HG02885 (cell line): Measurements from ENCODE around the gene TCF19.

ENCODE experiments used
- ATAC-seq: cut with Tn5 transposase; IDR thresholded peaks from one replicate; pipeline ENCODE4 v1.9.1; 2021; ENCODE audit warnings: mild to moderate bottlenecking; ENCODE audit not compliant: unreplicated experiment, poor library complexity

The TCF19 gene

DNA sequence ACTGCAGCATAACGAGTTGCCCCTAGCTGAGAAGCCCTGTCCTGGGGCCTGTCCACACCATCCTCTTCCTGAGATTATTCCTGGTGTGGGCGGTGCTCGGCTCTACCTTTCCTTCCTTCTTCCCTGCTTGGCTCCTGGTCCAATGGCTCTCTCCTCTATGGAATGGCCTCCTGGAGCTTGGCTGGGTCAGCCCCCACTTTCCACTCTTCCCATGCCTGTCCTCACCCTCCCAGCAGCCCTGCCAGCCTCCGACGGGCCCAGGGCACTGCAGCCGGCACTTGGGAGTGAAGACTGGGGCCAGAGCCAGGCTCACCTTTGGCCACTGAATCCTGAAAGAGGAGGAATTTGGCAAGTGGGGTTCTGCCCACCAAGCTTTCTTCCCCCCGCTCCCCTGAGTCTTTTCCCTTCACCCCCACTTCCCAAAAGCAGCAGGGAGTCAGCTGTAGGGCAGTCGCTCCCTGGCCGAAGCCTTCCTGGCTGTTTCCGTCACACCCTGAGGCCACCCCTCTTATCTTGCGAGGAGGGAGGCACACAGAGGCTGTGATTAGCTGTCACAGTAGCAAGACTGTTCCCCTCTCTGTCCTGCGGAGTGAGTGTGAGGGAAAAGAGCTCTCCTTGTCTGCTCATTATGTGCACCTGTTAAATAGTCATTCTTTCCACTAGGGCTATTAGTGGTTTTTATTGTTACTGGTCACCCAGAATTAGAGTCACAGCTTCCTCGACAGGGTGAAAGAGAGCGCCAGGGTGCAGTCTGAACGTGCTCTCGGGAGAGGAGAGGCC lies 31.8 kb upstream of the TCF19 start:
- no peak for ATAC-seq

DNA sequence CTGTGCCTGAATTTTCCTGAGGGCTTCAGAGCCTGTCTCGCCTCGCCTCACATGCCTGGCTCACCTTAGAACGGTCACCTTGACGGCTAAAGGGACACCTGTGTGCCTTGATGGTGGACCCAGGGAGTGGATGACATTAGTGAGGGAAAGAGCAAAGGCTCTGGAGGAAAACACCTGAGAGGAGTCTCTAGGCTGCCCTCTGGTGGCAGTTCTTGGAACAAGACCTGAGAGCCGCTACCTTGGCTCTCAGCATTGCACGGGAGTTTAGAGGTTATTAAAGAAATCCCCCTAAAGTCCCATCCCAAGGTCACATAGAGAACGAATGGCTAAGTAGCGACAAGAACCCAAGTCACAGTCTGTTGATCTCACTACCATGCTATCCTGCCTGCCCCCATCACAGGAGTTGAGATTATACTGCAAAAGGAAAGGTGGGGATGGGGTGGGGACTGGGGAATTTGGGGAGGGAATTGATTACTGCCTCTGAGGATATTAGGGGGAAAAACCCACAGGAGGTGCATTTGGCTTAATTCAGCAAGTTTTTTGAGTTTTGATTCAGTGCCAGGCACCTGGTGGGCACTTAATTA lies 30.2 kb upstream of the TCF19 start:
- ATAC-seq, result no peak

DNA sequence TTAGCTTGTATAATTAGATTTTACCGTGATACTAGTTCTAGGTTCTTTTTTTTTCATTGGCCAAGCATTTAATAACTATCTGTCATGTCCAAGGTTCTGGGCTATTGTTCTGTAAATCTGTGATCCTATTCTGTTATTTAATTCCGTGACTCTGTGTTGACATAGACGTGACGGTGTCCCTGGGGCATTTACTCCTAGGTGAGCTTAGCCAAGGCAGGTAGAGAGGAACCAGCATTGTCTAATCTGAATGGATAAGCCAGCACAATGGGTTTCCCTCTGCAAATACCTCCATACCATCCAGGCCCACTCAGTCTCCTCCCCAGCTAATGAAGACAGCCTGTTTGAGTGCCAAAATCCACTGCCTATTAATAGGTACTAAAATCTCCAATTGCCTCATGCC lies 29.3 kb upstream of the TCF19 start:
- ATAC-seq, result no peak

DNA sequence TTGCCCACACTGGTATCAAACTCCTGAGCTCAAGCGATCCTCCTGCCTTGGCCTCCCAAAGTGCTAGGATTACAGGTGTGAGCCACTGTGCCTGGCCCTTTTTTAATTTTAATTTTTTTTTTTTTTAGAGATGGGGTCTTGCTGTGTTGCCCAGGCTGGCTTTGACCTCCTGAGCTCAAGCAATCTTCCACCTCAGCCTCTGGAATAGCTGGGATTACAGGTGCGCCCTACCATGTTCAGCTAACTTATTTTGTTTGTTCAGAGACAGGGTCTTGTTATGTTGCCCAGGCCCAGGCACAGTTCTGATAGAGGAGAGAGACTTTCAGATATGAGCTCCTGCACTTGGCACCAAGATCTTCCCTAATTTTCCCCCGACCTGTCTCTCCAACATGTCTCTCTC lies 27.6 kb upstream of the TCF19 start:
- no peak for ATAC-seq

DNA sequence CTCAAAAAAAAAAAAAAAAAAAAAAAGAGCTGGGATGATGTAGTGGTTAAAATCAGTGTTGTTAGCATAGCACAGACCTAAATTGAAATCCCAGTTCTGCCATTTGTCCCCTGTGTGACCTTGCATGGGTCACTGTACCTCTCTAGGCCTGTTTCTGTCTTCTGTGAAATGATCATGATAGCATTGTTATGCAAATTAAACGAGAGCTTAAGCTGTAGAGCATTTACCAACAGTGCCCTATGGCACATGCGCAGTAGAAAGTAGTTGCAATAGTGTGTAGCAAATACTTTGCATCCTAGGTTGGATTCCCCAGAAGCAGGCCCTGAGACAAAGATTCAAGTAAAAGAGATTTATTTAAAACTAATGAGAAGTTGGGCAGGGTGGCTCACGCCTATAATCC lies 26.8 kb upstream of the TCF19 start:
- no peak for ATAC-seq

DNA sequence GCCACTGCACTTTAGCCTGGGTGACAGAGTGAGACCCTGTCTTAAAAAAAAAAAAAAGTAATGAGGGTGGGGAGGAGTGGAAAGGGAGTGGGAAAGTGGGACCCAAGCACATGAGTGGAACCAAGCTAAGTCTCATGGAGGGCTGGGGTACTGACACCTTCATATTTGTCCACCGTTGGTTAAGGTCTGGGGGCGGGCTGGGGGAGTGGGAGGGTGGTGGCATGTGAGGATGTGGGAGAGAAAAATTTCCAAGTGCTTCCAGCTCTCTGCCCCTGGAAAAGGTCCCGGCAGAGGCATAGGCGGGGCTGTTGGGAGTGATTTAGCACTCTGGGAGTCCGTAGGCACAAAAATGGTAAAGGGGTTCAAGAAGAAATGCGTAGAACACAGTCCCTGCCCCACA lies 25.6 kb upstream of the TCF19 start:
- ATAC-seq, result no peak

DNA sequence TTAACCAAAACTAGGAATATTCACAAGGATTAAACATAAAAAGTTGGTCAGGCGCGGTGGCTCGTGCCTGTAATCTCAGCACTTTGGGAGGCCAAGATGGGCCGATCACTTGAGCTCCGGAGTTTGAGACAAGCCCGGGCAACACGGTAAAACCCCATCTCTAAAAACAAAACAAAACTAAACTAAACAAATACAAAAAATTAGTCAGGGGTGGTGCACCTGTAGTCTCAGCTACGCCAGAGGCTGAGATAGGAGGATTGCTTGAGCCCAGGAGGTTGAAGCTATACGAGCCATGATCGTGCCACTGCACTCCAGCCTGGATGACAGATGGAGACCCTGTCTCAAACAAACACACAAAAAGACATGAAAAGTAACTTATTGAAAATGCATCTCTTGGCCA lies 22.7 kb upstream of the TCF19 start:
- no peak for ATAC-seq

DNA sequence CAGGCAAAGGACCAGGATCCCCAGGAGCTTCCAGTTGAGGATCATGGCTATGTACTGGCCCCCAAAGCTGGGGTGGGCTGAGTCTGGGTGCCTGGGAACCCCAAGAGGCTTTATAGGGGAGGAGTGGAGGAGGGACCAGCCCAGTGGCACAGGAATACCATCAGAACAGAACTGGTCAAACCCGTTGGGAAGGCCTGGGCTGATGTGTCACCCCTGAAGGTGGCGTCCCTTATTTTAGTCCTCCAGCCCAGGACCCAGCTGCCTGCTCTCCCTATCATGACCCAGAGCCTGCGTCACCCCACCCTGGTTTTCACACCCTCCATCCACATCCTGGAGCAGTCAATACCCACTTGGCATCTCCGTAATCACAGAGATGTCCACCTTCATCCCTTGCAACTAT lies 19.4 kb upstream of the TCF19 start, which contains the start of gene PSORS1C2:
Gene PSORS1C2, minus strand, starts transcription at position 85 of the 400 bp plus-strand sequence. Its CDS starts 40 bp downstream, at position 45.
- no peak for ATAC-seq

DNA sequence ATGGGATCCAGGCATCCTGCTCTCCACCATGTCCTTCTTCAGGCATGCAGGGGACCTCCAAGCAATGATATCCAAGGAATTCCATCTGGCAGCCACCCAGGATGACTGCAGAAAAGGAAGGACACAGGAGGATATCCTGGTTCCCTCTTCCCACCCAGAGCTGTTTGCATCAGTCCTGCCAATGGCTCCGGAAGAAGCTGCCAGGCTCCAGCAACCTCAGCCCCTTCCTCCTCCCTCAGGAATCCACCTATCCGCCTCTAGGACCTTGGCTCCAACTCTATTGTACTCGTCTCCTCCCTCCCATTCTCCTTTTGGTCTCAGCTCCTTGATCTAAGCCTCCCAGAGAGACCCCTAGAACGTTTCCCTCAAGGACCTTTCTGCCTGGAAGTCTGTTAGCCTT lies 18.8 kb upstream of the TCF19 start:
- ATAC-seq, result no peak

DNA sequence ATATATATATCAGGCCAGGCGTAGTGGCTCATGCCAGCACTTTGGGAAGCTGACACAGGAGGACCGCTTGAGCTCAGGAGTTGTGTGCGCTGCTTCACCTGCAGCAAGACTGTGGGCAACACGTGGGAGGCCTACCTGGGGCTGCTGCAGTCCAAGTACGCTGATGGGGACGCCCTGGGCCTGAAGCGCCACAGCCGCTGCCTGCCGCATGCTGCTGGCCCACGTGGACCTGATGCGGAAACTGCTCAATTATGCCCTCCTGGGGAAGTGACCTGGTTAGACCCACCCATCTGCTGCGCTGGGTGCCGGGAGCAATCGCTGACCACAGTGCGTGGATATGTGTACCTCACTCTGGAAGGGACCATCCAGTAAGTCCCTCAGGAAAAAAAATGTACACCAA lies 17.7 kb upstream of the TCF19 start:
- no peak for ATAC-seq

DNA sequence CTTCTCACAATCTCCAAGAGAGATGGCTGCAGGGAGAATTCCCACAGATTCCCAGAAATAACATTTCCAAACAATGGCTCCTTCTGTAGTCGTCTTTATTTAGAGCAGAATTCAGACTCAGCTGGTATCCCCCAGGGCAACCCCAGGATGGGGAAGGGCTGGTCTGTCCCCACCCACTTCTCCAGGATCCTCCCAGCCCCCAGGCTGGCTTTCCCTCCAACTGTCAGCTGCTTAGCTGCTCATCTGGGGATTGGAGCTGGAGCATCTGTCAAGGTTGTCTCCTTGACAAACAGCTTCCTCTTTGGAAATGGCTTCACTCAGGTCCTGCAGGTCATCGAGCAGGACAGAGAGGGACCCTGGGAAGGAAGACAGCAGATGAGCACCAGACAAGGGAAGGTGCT lies 16.0 kb upstream of the TCF19 start:
- no peak for ATAC-seq

DNA sequence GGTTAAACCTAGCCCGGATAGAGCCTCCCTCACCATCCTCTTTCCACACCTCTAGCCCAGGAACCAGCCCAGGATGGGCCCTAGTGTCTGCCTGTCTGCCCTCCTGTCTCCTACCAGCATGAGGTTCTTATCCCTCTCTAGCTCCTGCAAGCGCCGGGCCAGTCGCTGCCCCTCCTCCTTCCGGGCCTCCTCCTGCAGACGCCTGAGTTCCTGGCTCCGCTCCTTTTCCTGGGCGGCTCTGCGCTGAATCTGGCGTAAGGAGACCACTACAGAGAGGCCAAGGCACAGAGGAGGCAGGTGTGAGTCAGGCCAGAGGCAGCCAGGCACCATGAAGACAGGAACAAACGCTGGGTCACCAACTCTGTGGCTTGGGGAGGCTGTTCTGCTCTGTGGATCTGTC lies 15.2 kb upstream of the TCF19 start:
- no peak for ATAC-seq

DNA sequence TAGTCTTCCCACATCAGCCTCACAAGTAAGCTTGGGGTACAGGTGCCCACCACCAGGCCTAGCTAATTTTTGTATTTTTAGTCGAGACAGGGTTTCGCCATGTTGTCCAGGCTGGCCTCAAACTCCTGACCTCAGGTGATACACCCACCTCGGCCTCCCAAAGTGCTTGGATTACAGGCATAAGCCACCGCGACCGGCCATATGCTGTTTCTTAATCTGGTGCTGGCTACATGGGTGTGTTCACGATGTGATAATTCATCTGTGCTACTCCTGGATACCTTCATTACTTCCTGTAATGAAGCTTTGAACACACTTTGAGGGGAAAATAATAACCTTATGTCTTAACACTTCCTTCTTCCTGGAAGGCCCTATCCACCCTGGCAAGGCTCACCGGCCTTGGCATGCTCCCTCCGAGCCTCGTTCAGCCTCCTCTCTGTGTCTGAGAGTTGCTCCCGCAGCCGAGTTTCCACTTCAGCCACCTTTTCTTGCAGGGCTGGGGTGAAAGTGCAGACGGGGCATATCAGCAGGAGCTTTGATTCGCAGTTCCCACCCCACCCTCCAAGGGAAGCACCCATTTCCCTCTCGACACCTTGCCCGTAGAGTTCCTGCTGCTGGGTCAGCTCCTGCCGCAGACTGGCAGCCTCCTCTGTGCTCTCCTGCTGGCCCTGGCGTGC lies 14.0 kb upstream of the TCF19 start:
- ATAC-seq, result no peak

DNA sequence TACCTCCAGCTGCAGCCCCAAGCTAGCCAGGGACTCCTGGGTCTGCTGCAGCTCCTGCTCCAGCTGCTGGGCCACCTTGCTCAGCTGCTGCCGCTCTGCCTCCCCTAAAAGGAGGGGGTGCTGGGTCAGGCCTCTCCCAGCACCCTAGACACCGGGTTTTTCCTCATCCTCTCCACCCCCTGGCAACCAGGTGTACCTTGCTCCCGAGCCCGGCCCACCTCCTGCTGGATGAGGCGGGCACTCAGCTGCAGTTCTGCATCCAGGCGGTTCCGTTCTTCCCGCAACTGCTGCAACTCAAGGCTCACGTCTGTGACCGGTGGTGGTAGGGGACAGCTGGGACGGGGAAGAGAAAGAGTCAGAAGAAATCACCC lies 13.4 kb upstream of the TCF19 start:
- ATAC-seq, result no peak

DNA sequence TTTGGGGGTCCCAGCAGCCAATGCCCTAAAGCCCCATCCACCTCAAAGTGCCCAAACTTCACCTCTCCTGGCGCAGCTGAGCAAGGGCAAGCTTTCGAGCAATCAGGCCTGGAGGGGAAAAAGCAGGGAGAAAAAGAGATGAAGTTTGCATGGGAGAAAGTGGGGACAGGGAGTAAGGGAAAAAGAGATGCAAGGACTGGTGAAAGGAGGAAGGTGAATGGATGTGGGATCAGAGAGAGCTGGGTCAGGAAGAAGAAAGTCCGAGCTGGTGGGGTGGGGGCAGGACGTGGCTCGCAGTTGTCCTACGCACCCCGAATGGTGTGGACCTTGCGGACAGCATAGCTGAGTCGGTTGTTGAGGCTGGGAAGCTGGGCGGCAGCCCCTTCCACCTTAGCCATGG lies 13.0 kb upstream of the TCF19 start:
- no peak for ATAC-seq

DNA sequence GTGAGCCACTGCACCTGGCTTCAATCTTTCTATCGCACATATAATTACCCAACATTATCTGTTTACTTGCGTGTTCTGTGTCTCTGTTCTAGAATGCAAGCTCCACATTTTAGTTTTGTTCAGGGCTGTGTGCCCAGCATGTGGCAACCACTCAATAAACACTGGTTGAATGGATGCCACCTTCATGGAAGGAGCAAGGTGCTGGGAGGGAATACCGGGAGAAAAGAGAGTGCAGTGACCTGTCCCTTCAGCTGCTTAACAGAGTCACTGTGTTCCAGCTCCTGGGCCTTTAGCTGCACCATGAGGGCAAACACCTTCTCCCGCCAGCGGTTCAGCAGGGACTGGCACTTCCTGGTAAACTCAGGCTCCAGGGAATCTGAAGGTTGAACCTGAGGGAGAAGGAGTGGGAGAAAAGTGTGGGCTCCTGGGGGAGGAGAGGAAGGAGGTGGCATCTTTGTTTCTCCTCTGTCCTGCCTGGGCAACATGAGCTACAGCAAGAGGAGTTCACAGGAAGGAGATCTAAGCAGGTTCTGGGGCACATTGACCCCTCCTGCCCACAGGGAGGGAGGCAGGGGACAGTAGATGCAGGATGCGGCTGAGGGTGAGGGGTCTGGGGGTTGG lies 8.5 kb upstream of the TCF19 start:
- ATAC-seq, result no peak

DNA sequence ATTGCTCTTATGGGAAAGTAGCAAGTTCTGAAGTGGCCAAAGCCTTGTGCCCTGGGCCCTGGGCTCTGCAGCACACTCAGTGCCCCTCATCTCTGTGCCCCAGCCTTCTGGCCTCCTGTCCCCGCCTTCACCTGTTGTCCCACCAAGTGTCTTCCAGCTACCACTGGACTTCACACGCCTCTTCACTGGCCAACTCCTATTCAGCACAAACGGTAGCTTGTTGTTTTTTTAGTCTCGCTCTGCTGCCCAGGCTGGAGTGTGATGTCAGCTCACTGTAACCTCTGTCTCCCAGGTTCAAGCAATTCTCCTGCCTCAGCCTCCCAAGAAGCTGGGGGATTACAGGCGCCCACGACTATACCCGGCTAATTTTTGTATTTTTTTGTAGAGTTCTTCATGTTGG lies 5.6 kb upstream of the TCF19 start:
- ATAC-seq, result no peak

DNA sequence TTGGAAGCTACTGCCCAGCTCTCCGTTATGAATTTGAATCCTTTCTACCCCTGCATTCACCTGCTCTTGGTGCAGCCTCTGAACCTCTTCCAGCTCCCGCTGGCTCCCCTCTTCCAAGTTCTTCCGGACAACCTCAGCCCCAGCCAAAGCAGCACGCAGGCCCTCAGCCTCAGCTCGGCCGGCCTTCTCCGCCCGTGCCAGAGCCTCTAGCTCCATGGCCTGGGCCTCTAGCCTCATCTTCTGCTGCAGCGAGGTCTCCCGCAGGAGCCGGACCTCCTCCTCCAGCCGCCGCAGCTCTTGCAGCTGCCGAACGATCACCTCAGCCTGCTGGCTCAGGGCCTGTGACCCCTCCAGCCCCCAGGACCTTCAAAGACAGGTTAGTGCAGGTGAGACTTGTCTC lies 4.0 kb upstream of the TCF19 start:
- ATAC-seq, result no peak

DNA sequence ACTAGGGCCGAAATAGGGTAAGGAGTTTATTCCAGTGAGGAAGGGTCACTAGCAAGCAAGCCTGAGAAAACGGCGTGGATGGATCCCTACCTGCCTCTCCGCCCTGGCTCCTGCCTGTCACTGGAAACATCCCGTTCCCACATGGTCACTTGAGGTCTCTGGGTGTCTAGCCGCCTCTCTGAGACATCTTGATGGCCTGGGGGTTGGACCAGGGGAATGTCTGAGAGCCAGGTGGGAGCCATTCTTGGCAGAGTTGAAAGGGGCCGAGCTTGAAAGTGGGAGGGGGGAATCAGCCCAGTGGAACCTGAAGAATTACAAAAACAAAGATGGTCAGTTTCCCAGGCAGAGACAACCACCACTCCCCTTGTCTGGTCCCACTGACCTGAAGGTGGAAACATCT lies 1.7 kb upstream of the TCF19 start:
- no peak for ATAC-seq

DNA sequence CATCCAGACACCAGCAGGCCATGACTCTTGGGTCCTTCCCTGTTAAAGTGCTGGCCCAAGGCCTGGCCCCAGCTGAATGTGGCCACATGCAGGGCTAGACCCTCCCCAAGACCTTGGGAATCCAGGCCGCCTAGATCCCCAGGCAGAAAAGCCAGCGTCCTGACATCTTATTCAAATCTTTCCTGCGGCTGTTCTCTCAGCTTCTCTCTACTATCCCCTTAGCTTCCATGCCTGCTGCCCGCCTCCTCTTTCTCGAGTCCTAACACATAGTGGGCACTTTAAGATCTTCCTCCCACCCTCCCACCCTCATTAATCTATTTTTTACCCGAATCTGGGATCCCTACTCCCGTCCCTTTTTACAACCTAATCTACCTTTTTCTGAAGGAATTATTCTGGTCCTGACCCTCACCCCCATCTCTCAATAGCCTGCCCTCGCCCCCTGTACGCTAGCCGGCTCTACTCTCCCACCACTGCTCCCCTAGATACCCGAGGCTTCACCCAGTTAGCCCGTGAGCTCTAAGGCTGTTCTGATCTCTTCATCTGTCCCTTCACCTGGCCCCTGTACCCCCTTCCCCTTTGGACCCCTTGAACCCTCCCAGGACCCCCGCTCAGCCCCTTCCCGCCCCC lies 763 bp upstream of the TCF19 start, which contains the start of gene CCHCR1:
Gene CCHCR1, minus strand, starts transcription at position 290 of the 627 bp plus-strand sequence. Its CDS starts 202 bp downstream, at position 88.
- ATAC-seq, result no peak
